ENCODE measurements around the gene PRICKLE1. TPM values are rescaled to one million over a fixed set of nuclear protein-coding genes. Genes with fewer than 3 reads are reported as not detected.

Gene PRICKLE1
- total and polyA plus RNA-seq, 3 donors from 2014 or later: 7.9 to 16.5 (median 11.5) TPM

- no peaks in the 10 kb centered on the region for H3K36me3 ChIP-seq (ENCODE audit: low read depth, missing control alignments)
- no peaks in the 10 kb centered on the region for H3K4me1 ChIP-seq
- no peak overlapping the region for H3K27ac ChIP-seq
- intact Hi-C loops (cut with DNase I; ENCODE audit: low total_unique reads): no loop called here
- no peaks in the 10 kb centered on the region for H3K27me3 ChIP-seq
- 67 to 74% methylated on average over 1 of the region's 1 CpG for WGBS, 2 donors
- no peak for TF ChIP-seq POLR2A (IDR thresholded peaks at IDR 0.05)
- TF ChIP-seq CTCF (IDR thresholded peaks at IDR 0.05): no peak
- no peak for DNase-seq
- no peak overlapping the region for H3K4me3 ChIP-seq
- H3K9me3 ChIP-seq: no peaks in the 10 kb centered on the region
Observed at GRCh38 chr12:42617622-42618021, 28.1 kb upstream of the PRICKLE1 start.

GRCh38 chr12:42615006-42615405 lies 25.5 kb upstream of the PRICKLE1 start:
- H3K4me1 ChIP-seq: no peaks in the 10 kb centered on the region
- no peaks in the 10 kb centered on the region for H3K36me3 ChIP-seq (ENCODE audit: low read depth, missing control alignments)
- no peak overlapping the region for H3K27ac ChIP-seq
- no peaks in the 10 kb centered on the region for H3K9me3 ChIP-seq
- intact Hi-C loops (cut with DNase I; ENCODE audit: low total_unique reads): no loop called here
- H3K4me3 ChIP-seq: no peak overlapping the region
- TF ChIP-seq POLR2A (IDR thresholded peaks at IDR 0.05): no peak
- no peak for TF ChIP-seq CTCF (IDR thresholded peaks at IDR 0.05)
- no peak for DNase-seq
- 65 to 74% methylated on average over 3 of the region's 3 CpGs for WGBS, 2 donors
- no peaks in the 10 kb centered on the region for H3K27me3 ChIP-seq

- Histone ChIP-seq H3K4me1 (no peaks in the 10 kb centered on the region), H3K36me3 (ENCODE audit: low read depth, missing control alignments) (no peaks in the 10 kb centered on the region), H3K27me3 (no peaks in the 10 kb centered on the region), H3K4me3 (no peak overlapping the region), H3K27ac (no peak overlapping the region), H3K9me3 (no peaks in the 10 kb centered on the region)
- TF ChIP-seq POLR2A (IDR thresholded peaks at IDR 0.05) (no peak), CTCF (IDR thresholded peaks at IDR 0.05) (no peak)
- intact Hi-C loops (cut with DNase I; ENCODE audit: low total_unique reads): no loop called here
- no peak for DNase-seq
Observed at GRCh38 chr12:42612231-42612613, 22.7 kb upstream of the PRICKLE1 start.

GRCh38 chr12:42611571-42612230 lies 22.2 kb upstream of the PRICKLE1 start:
- no peak for TF ChIP-seq CTCF (IDR thresholded peaks at IDR 0.05)
- no peak for TF ChIP-seq POLR2A (IDR thresholded peaks at IDR 0.05)
- Histone ChIP-seq H3K9me3 (no peaks in the 10 kb centered on the region), H3K36me3 (ENCODE audit: low read depth, missing control alignments) (no peaks in the 10 kb centered on the region), H3K4me1 (no peaks in the 10 kb centered on the region), H3K4me3 (no peak overlapping the region), H3K27ac (no peak overlapping the region), H3K27me3 (no peaks in the 10 kb centered on the region)
- DNase-seq: no peak
- intact Hi-C loops (cut with DNase I; ENCODE audit: low total_unique reads): no loop called here
- WGBS, 2 donors: 58 to 60% methylated on average over 4 of the region's 4 CpGs

- no peaks in the 10 kb centered on the region for H3K36me3 ChIP-seq (ENCODE audit: low read depth, missing control alignments)
- H3K4me1 ChIP-seq: no peaks in the 10 kb centered on the region
- intact Hi-C loops (cut with DNase I; ENCODE audit: low total_unique reads): no loop called here
- H3K27me3 ChIP-seq: no peaks in the 10 kb centered on the region
- no peak overlapping the region for H3K27ac ChIP-seq
- WGBS, 2 donors: 81 to 84% methylated on average over 8 of the region's 8 CpGs
- DNase-seq: no peak
- TF ChIP-seq POLR2A (IDR thresholded peaks at IDR 0.05) (no peak), CTCF (IDR thresholded peaks at IDR 0.05) (no peak)
- H3K9me3 ChIP-seq: no peaks in the 10 kb centered on the region
- H3K4me3 ChIP-seq: no peak overlapping the region
Observed at GRCh38 chr12:42609605-42610004, 20.1 kb upstream of the PRICKLE1 start.

Data from testis (tissue), 3 donors.